Measurements from ENCODE around the gene GPR157. TPM values are rescaled to one million over a fixed set of nuclear protein-coding genes. Genes with fewer than 3 reads are reported as not detected.

Gene GPR157
- polyA plus RNA-seq, 3 donors: 0.98 to 1.5 (median 1.5) TPM

- no peak for DNase-seq (ENCODE audit: extremely low read depth in 1 of 11, low read depth in 9 of 11, low spot score in 4 of 11)
Observed at GRCh38 chr1:9078015-9078751, 50.7 kb downstream of the GPR157 start.

- DNase-seq (ENCODE audit: extremely low read depth in 1 of 11, low read depth in 9 of 11, low spot score in 4 of 11): peak in 10 of 11 donors; percentile 17 to 66 (median 46)
Observed at GRCh38 chr1:9075022-9075421, 53.9 kb downstream of the GPR157 start.

GRCh38 chr1:9073143-9073542 is 55.8 kb downstream of the GPR157 start:
- DNase-seq (ENCODE audit: extremely low read depth in 1 of 11, low read depth in 9 of 11, low spot score in 4 of 11): no peak

- DNase-seq (ENCODE audit: extremely low read depth in 1 of 11, low read depth in 9 of 11, low spot score in 4 of 11): no peak
Observed at GRCh38 chr1:9071554-9072235, 57.2 kb downstream of the GPR157 start.

- DNase-seq (ENCODE audit: extremely low read depth in 1 of 11, low read depth in 9 of 11, low spot score in 4 of 11): no peak
Observed at GRCh38 chr1:9070486-9070885, 58.4 kb downstream of the GPR157 start.

GRCh38 chr1:9069326-9070100 is 59.4 kb downstream of the GPR157 start, which contains the start of gene SLC2A5:
Gene SLC2A5, minus strand, starts transcription at chr1:9069635. Its CDS starts 99 bp downstream, at chr1:9069536.
- no peak for DNase-seq (ENCODE audit: extremely low read depth in 1 of 11, low read depth in 9 of 11, low spot score in 4 of 11)

GRCh38 chr1:9068981-9069325 is 59.9 kb downstream of the GPR157 start:
- DNase-seq (ENCODE audit: extremely low read depth in 1 of 11, low read depth in 9 of 11, low spot score in 4 of 11): no peak

GRCh38 chr1:9066945-9067807 is 61.7 kb downstream of the GPR157 start:
- DNase-seq (ENCODE audit: extremely low read depth in 1 of 11, low read depth in 9 of 11, low spot score in 4 of 11): no peak

GRCh38 chr1:9065213-9065751 is 63.6 kb downstream of the GPR157 start:
- DNase-seq (ENCODE audit: extremely low read depth in 1 of 11, low read depth in 9 of 11, low spot score in 4 of 11): no peak

- no peak for DNase-seq (ENCODE audit: extremely low read depth in 1 of 11, low read depth in 9 of 11, low spot score in 4 of 11)
Observed at GRCh38 chr1:9062846-9063245, 66.1 kb downstream of the GPR157 start.

GRCh38 chr1:9062021-9062471 is 66.9 kb downstream of the GPR157 start:
- DNase-seq (ENCODE audit: extremely low read depth in 1 of 11, low read depth in 9 of 11, low spot score in 4 of 11): no peak

- no peak for DNase-seq (ENCODE audit: extremely low read depth in 1 of 11, low read depth in 9 of 11, low spot score in 4 of 11)
Observed at GRCh38 chr1:9061252-9061960, 67.5 kb downstream of the GPR157 start.

- no peak for DNase-seq (ENCODE audit: extremely low read depth in 1 of 11, low read depth in 9 of 11, low spot score in 4 of 11)
Observed at GRCh38 chr1:9059891-9060744, 68.8 kb downstream of the GPR157 start.

- DNase-seq (ENCODE audit: extremely low read depth in 1 of 11, low read depth in 9 of 11, low spot score in 4 of 11): no peak
Observed at GRCh38 chr1:9058465-9058864, 70.4 kb downstream of the GPR157 start.

GRCh38 chr1:9057851-9058250 is 71.1 kb downstream of the GPR157 start:
- DNase-seq (ENCODE audit: extremely low read depth in 1 of 11, low read depth in 9 of 11, low spot score in 4 of 11): no peak

GRCh38 chr1:9052272-9053049 is 76.4 kb downstream of the GPR157 start:
- DNase-seq (ENCODE audit: extremely low read depth in 1 of 11, low read depth in 9 of 11, low spot score in 4 of 11): no peak

All from renal cortex interstitium (tissue), 11 donors.